ENCODE data around the gene HDAC11.

- no peak for TF ChIP-seq POLR2AphosphoS5 (IDR thresholded peaks at IDR 0.05; ENCODE audit: borderline replicate concordance, low read depth, low read length)
- no peak for TF ChIP-seq EZH2 (IDR thresholded peaks at IDR 0.05)
Measured at GRCh38 chr3:13501958-13502790, 22.1 kb downstream of the HDAC11 start.
